Measurements from ENCODE around the gene PRRC2B. TPM values are rescaled to one million over a fixed set of nuclear protein-coding genes. Genes with fewer than 3 reads are reported as not detected.

The PRRC2B gene
- total and polyA plus RNA-seq, 2 of the 13 experiments (the other 11 are each of a cell fraction or from before 2014, with no cell fraction given): 20.8 to 37.4 TPM

DNA sequence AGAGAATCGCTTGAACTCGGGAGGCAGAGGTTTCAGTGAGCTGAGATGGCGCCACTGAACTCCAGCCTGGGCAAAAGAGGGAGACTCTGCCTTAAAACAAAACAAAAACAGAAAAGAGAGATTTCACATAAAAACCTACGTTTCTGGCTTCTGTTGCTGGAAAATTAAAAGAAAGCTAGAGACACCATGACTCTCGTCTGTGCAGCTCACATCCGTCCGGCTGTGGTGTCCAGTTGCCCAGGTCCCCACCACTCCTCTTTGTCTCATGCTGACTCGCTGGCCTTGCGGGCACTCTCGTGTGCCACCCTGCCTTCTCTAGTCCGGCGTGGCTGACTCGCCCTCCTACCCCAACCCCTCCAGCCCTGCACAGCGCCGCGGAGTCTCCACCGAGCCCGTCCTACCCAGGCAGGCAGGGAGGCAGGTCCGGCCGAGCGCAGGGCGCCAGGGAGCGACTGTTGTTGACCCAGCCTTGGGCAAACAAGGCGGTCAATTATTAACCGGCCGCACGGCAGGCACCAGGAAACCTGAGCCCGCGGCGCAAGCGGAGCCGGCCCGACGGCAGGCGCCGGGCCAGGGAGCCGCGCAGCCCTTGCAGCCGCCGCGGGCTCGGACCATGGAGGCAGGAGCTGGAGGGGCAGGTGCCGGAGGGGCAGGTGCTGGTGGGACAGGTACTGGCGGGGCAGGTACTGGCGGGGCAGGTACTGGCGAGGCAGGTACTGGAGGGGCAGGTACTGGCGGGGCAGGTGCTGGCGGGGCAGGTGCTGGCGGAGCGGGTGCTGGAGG is 151.3 kb downstream of the PRRC2B start, which contains the start of gene PRRT1B (continued):
- TF ChIP-seq ZBTB40 (IDR thresholded peaks at IDR 0.05) (no peak), ZBTB40 (CRISPR knock-in tag; IDR thresholded peaks at IDR 0.05) (no peak), FOXC1 (CRISPR knock-in tag; IDR thresholded peaks at IDR 0.05; ENCODE audit: borderline replicate concordance) (no peak), ZNF713 (CRISPR knock-in tag; IDR thresholded peaks at IDR 0.05) (no peak), ZNF33B (CRISPR knock-in tag; IDR thresholded peaks at IDR 0.05) (no peak), DMAP1 (CRISPR knock-in tag; IDR thresholded peaks at IDR 0.05) (no peak), PCBP1 (IDR thresholded peaks at IDR 0.05; ENCODE audit: borderline replicate concordance, low read depth, low read length) (no peak), MXD4 (CRISPR knock-in tag; IDR thresholded peaks at IDR 0.05) (no peak), SMC3 (IDR thresholded peaks at IDR 0.05; ENCODE audit: low read length) (no peak), ZNF350 (CRISPR knock-in tag; IDR thresholded peaks at IDR 0.05; ENCODE audit: borderline replicate concordance, low read depth) (no peak), NR3C1 (CRISPR knock-in tag; IDR thresholded peaks at IDR 0.05) (no peak), ADNP (CRISPR knock-in tag; IDR thresholded peaks at IDR 0.05) (no peak), CTCF (CRISPR knock-in tag; IDR thresholded peaks at IDR 0.05) (peak; percentile 54), RCOR2 (CRISPR knock-in tag; IDR thresholded peaks at IDR 0.05) (no peak; the same call in 1 of the 2 replicates)
- TF ChIP-seq, protein P1, sequence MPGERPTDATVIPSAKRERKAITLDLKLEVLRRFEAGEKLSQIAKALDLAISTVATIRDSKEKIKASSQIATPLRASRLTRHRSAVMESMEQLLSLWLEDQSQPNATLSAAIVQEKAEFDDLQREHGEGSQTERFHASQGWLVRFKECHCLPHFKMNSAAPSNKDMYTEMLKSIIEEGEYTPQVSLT (CRISPR knock-in tag; IDR thresholded peaks at IDR 0.05; ENCODE audit: borderline replicate concordance, low read depth): no peak
- TF ChIP-seq, protein P2, sequence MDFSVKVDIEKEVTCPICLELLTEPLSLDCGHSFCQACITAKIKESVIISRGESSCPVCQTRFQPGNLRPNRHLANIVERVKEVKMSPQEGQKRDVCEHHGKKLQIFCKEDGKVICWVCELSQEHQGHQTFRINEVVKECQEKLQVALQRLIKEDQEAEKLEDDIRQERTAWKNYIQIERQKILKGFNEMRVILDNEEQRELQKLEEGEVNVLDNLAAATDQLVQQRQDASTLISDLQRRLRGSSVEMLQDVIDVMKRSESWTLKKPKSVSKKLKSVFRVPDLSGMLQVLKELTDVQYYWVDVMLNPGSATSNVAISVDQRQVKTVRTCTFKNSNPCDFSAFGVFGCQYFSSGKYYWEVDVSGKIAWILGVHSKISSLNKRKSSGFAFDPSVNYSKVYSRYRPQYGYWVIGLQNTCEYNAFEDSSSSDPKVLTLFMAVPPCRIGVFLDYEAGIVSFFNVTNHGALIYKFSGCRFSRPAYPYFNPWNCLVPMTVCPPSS (IDR thresholded peaks at IDR 0.05): no peak
